Bronchus fibroblast of lung (primary cell): Measurements from ENCODE around the gene AMY2A. TPM values are rescaled to one million over a fixed set of nuclear protein-coding genes. Genes with fewer than 3 reads are reported as not detected.

ENCODE experiments used
- total RNA-seq: library from RNA; depleted of rRNA; stranded (reverse); fragments of >200 nt; gene quantifications from 2 replicates; pipeline ENCODE4 v1.2.3, GENCODE V29; 2015

Gene AMY2A
- total RNA-seq: not detected in 2 replicates

DNA sequence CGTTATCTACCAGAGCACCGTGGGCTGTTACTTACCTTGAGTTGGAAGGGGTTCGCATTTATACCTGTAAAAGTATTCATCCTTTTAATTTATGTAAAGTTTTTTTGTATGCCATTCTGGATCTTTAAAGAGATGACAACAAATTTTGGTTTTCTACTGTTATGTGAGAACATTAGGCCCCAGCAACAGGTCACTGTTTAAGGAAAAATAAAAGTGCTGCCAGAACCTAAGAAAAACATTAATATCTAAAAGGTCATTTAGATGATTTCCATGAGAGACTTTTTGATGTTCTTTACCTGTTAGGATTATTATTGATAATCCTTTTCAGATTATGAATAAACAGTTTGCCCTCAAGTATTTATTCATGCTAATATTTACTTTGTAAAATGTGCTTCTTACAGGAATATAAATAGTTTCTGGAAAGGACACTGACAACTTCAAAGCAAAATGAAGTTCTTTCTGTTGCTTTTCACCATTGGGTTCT lies at the start of gene AMY2A:
Gene AMY2A, plus strand, starts transcription at position 434 of the 484 bp plus-strand sequence. Its CDS starts 14 bp downstream, at position 448.

DNA sequence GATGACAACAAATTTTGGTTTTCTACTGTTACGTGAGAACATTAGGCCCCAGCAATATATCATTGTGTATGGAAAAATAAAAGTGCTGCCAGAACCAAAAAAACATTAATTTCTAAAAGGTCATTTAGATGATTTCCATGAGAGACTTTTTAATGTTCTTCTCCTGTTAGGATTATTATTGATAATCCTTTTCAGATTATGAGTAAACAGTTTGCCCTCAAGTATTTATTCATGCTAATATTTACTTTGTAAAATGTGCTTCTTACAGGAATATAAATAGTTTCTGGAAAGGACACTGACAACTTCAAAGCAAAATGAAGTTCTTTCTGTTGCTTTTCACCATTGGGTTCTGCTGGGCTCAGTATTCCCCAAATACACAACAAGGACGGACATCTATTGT lies 45.9 kb upstream of the AMY2A start, which contains the start of gene AMY2B:
Gene AMY2B, plus strand, starts transcription at position 301 of the 400 bp plus-strand sequence. Its CDS starts 14 bp downstream, at position 315.

GRCh38 chr1:103655460-103655859 lies 38.2 kb downstream of the AMY2A start, which contains the start of gene AMY1A:
Gene AMY1A (plus strand): TSS chr1:103655760. CDS start chr1:103656331, 571 bp downstream.

Other genes starting within 250 kb of the AMY2A start
- 3.5 and 3.6 TPM in 2 replicates for gene RNPC3, start 91.7 kb upstream of the AMY2A start, total RNA-seq
- gene AMY2B, start 45.8 kb upstream of the AMY2A start, total RNA-seq: 0.50 and 1.6 TPM in 2 replicates
- gene AMY1A, start 38.3 kb downstream of the AMY2A start, total RNA-seq: not detected in 2 replicates
- gene AMY1B, start 78.8 kb downstream of the AMY2A start, total RNA-seq: not detected in 2 replicates
- gene AMY1C, start 132.5 kb downstream of the AMY2A start, total RNA-seq: not detected in 2 replicates